SK-N-SH treated with all-trans-retinoic acid at 6 μM for 48 hours (cell line): ENCODE measurements around the gene POU2AF3.

ENCODE experiments used
- ATAC-seq: fragments of 200-7000 bp; cut with Tn5 transposase; 3 replicates; pipeline ENCODE4 v1.9.1; 2020; ENCODE audit warnings: mild to moderate bottlenecking, moderate library complexity
- ARNTL ChIP-seq: fragments of 450-650 bp; formaldehyde crosslinking; IDR thresholded peaks from 2 replicates; pipeline ENCODE4 v1.5.0; 2020; ENCODE audit warnings: low read depth, mild to moderate bottlenecking, moderate library complexity, borderline replicate concordance
- BACH2 ChIP-seq: fragments of 250-450 bp; sonication (Bioruptor Pico); IDR thresholded peaks from 2 replicates; pipeline ENCODE4 v1.9.0; 2021; ENCODE audit warnings: mild to moderate bottlenecking, borderline replicate concordance
- CSDC2 ChIP-seq: fragments of 250-450 bp; sonication (Bioruptor Pico); IDR thresholded peaks from 2 replicates; pipeline ENCODE4 v1.5.0; 2020; ENCODE audit warnings: mild to moderate bottlenecking, moderate library complexity
- CSRNP3 ChIP-seq: fragments of 250-450 bp; sonication (Bioruptor Pico); IDR thresholded peaks from 2 replicates; pipeline ENCODE4 v1.5.1; 2021; ENCODE audit warnings: mild to moderate bottlenecking, moderate library complexity
- ESRRG ChIP-seq: fragments of 250-450 bp; sonication (Bioruptor Pico); IDR thresholded peaks from 2 replicates; pipeline ENCODE4 v1.6.1; 2021; ENCODE audit warnings: mild to moderate bottlenecking
- GLIS3 ChIP-seq: fragments of 250-450 bp; sonication (Bioruptor Pico); IDR thresholded peaks from 2 replicates; pipeline ENCODE4 v1.5.0; 2020; ENCODE audit warnings: mild to moderate bottlenecking, moderate library complexity
- ISL1 ChIP-seq: fragments of 250-450 bp; sonication (Bioruptor Pico); IDR thresholded peaks from 2 replicates; pipeline ENCODE4 v2.1.2; 2022; ENCODE audit warnings: mild to moderate bottlenecking, moderate library complexity
- OSR1 ChIP-seq: fragments of 250-450 bp; sonication (Bioruptor Pico); IDR thresholded peaks from 2 replicates; pipeline ENCODE4 v1.8.0; 2022; ENCODE audit warnings: moderate library complexity, mild to moderate bottlenecking, inconsistent platforms
- POU6F1 ChIP-seq: fragments of 250-450 bp; sonication (Bioruptor Pico); IDR thresholded peaks from 2 replicates; pipeline ENCODE4 v1.8.0; 2021; ENCODE audit warnings: low read depth, mild to moderate bottlenecking, moderate library complexity, borderline replicate concordance
- PPARA ChIP-seq: fragments of 250-450 bp; sonication (Bioruptor Pico); IDR thresholded peaks from 2 replicates; pipeline ENCODE4 v1.5.0; 2020; ENCODE audit warnings: mild to moderate bottlenecking, borderline replicate concordance
- SNAI2 ChIP-seq: fragments of 250-450 bp; sonication (Bioruptor Pico); IDR thresholded peaks from 2 replicates; pipeline ENCODE4 v1.5.0; 2020; ENCODE audit warnings: mild to moderate bottlenecking, moderate library complexity
- TCF4 ChIP-seq: fragments of 250-450 bp; sonication (Bioruptor Pico); IDR thresholded peaks from 2 replicates; pipeline ENCODE4 v1.8.0; 2021; ENCODE audit warnings: mild to moderate bottlenecking, moderate library complexity, borderline replicate concordance
- TOX ChIP-seq: fragments of 250-450 bp; sonication (Bioruptor Pico); IDR thresholded peaks from 2 replicates; pipeline ENCODE4 v1.8.0; 2021; ENCODE audit warnings: mild to moderate bottlenecking, moderate library complexity, borderline replicate concordance
- TSHZ2 ChIP-seq: fragments of 250-450 bp; sonication (Bioruptor Pico); IDR thresholded peaks from 2 replicates; pipeline ENCODE4 v1.5.0; 2020; ENCODE audit warnings: mild to moderate bottlenecking, moderate library complexity
- ZC3H10 ChIP-seq: fragments of 250-450 bp; sonication (Bioruptor Pico); IDR thresholded peaks from 2 replicates; pipeline ENCODE4 v1.5.1; 2021; ENCODE audit warnings: mild to moderate bottlenecking, moderate library complexity
- ZFP3 ChIP-seq: fragments of 250-450 bp; sonication (Bioruptor Pico); IDR thresholded peaks from 2 replicates; pipeline ENCODE4 v1.5.0; 2020; ENCODE audit warnings: mild to moderate bottlenecking, moderate library complexity
- ZFP30 ChIP-seq: fragments of 450-650 bp; formaldehyde crosslinking; IDR thresholded peaks from 2 replicates; pipeline ENCODE4 v1.5.0; 2022; ENCODE audit warnings: mild to moderate bottlenecking, moderate library complexity
- ZNF565 ChIP-seq: fragments of 450-650 bp; formaldehyde crosslinking; conservative IDR thresholded peaks from 2 replicates; pipeline ENCODE4 v1.5.0; 2020; ENCODE audit warnings: low read depth, mild to moderate bottlenecking, moderate library complexity
- ZNF70 ChIP-seq: fragments of 450-650 bp; formaldehyde crosslinking; IDR thresholded peaks from 2 replicates; pipeline ENCODE4 v1.5.0; 2020; ENCODE audit warnings: mild to moderate bottlenecking, moderate library complexity
- ZNF8 ChIP-seq: fragments of 450-650 bp; formaldehyde crosslinking; IDR thresholded peaks from 2 replicates; pipeline ENCODE4 v1.5.0; 2020; ENCODE audit warnings: mild to moderate bottlenecking, moderate library complexity
- TF ChIP-seq, protein P1 (sequence below): fragments of 250-450 bp; sonication (Bioruptor Pico); IDR thresholded peaks from 2 replicates; pipeline ENCODE4 v1.5.1; 2020; ENCODE audit warnings: low read depth, mild to moderate bottlenecking, moderate library complexity
- TF ChIP-seq, protein P2 (sequence below): fragments of 250-450 bp; sonication (Bioruptor Pico); IDR thresholded peaks from 2 replicates; pipeline ENCODE4 v1.8.0; 2020; ENCODE audit warnings: mild to moderate bottlenecking, moderate library complexity, borderline replicate concordance

Gene POU2AF3

DNA sequence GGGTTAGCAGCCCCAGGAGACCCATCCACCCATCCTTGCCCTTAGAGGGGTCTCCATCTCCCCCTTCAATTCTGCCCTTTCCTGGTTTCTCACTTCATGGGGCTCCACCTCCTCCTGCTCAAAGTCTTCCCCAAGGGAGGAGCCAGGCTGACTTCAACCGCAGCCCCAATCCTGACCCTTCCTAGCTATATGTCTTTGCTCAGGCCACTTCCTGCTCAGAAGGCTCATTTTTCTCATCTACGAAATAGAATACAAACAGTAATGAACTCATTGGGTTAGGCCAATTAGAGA is 56.2 kb downstream of the POU2AF3 start:
- ATAC-seq = no peak
- TF ChIP-seq, protein P1, sequence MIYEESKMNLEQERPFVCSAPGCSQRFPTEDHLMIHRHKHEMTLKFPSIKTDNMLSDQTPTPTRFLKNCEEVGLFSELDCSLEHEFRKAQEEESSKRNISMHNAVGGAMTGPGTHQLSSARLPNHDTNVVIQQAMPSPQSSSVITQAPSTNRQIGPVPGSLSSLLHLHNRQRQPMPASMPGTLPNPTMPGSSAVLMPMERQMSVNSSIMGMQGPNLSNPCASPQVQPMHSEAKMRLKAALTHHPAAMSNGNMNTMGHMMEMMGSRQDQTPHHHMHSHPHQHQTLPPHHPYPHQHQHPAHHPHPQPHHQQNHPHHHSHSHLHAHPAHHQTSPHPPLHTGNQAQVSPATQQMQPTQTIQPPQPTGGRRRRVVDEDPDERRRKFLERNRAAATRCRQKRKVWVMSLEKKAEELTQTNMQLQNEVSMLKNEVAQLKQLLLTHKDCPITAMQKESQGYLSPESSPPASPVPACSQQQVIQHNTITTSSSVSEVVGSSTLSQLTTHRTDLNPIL (CRISPR knock-in tag) = no peak
- TF ChIP-seq ZFP30 (no peak), ARNTL (CRISPR knock-in tag) (no peak), POU6F1 (CRISPR knock-in tag) (no peak), GLIS3 (CRISPR knock-in tag) (no peak), ISL1 (CRISPR knock-in tag) (no peak), ZC3H10 (CRISPR knock-in tag) (no peak), TCF4 (CRISPR knock-in tag) (no peak)
- TF ChIP-seq, protein P2, sequence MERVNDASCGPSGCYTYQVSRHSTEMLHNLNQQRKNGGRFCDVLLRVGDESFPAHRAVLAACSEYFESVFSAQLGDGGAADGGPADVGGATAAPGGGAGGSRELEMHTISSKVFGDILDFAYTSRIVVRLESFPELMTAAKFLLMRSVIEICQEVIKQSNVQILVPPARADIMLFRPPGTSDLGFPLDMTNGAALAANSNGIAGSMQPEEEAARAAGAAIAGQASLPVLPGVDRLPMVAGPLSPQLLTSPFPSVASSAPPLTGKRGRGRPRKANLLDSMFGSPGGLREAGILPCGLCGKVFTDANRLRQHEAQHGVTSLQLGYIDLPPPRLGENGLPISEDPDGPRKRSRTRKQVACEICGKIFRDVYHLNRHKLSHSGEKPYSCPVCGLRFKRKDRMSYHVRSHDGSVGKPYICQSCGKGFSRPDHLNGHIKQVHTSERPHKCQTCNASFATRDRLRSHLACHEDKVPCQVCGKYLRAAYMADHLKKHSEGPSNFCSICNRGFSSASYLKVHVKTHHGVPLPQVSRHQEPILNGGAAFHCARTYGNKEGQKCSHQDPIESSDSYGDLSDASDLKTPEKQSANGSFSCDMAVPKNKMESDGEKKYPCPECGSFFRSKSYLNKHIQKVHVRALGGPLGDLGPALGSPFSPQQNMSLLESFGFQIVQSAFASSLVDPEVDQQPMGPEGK (CRISPR knock-in tag) = no peak

GRCh38 chr11:111355101-111355500 is 56.8 kb downstream of the POU2AF3 start:
- no peak for TF ChIP-seq ZNF565 (CRISPR knock-in tag)
- ATAC-seq = no peak

- TF ChIP-seq SNAI2 (CRISPR knock-in tag) = no peak
- TF ChIP-seq TSHZ2 = no peak
- TF ChIP-seq TOX (CRISPR knock-in tag) = no peak
- no peak for TF ChIP-seq TCF4 (CRISPR knock-in tag)
- TF ChIP-seq, protein P2 (CRISPR knock-in tag) = no peak
- TF ChIP-seq CSRNP3 (CRISPR knock-in tag) = no peak
- ATAC-seq = no peak
These were observed 57.8 kb downstream of the POU2AF3 start for GRCh38 chr11:111355956-111356659.

DNA sequence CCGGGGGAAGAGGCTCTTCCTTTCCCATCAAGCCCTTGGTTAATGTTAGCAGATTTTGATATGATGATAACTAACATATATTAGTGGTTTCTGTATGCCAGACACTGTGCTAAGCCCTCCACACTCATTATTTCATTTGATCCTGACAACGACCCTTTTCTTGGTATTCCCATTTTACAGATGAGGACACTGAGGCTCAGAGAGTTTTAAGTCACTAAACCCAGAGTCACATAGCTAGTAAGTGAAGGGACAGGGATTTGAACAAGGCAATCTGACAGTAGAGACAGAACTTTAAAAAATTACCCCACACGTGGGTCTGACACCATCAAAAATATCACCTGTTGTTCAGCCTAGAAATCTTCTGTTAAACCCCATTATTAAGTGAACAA is 58.3 kb downstream of the POU2AF3 start:
- ATAC-seq = no peak
- TF ChIP-seq ZNF70 (CRISPR knock-in tag) (no peak), ESRRG (CRISPR knock-in tag) (no peak), OSR1 (CRISPR knock-in tag) (no peak), ZC3H10 (CRISPR knock-in tag) (no peak), CSDC2 (no peak), ZNF8 (CRISPR knock-in tag) (no peak), BACH2 (CRISPR knock-in tag) (no peak), PPARA (no peak), ARNTL (CRISPR knock-in tag) (no peak), ISL1 (CRISPR knock-in tag) (no peak), ZFP3 (no peak), POU6F1 (CRISPR knock-in tag) (no peak)
- TF ChIP-seq, protein P1 (CRISPR knock-in tag) = no peak
